Measurements from ENCODE around the gene BBX.

The BBX gene

GRCh38 chr3:107643038-107643883 lies 120.5 kb downstream of the BBX start:
- in situ Hi-C loops (cut with MboI; ENCODE audit: low sequenced_read_pairs): no loop called here

- in situ Hi-C loops (cut with MboI; ENCODE audit: low sequenced_read_pairs): no loop called here
These were observed 121.9 kb downstream of the BBX start for GRCh38 chr3:107644631-107645030.

- in situ Hi-C loops (cut with MboI; ENCODE audit: low sequenced_read_pairs): no loop called here
These were observed 128.0 kb downstream of the BBX start for GRCh38 chr3:107650788-107651187.

GRCh38 chr3:107651782-107652181 lies 129.0 kb downstream of the BBX start:
- in situ Hi-C loops (cut with MboI; ENCODE audit: low sequenced_read_pairs): no loop called here

- in situ Hi-C loops (cut with MboI; ENCODE audit: low sequenced_read_pairs): no loop called here
These were observed 131.5 kb downstream of the BBX start for GRCh38 chr3:107654218-107654617.

- in situ Hi-C loops (cut with MboI; ENCODE audit: low sequenced_read_pairs): no loop called here
These were observed 135.2 kb downstream of the BBX start for GRCh38 chr3:107657971-107658370.

- in situ Hi-C loops (cut with MboI; ENCODE audit: low sequenced_read_pairs): no loop called here
These were observed 137.7 kb downstream of the BBX start for GRCh38 chr3:107660306-107660976.

GRCh38 chr3:107661447-107662123 lies 138.8 kb downstream of the BBX start:
- in situ Hi-C loops (cut with MboI; ENCODE audit: low sequenced_read_pairs): no loop called here

- in situ Hi-C loops (cut with MboI; ENCODE audit: low sequenced_read_pairs): no loop called here
These were observed 139.4 kb downstream of the BBX start for GRCh38 chr3:107662124-107662507.

- in situ Hi-C loops (cut with MboI; ENCODE audit: low sequenced_read_pairs): no loop called here
These were observed 139.8 kb downstream of the BBX start for GRCh38 chr3:107662586-107662985.

- in situ Hi-C loops (cut with MboI; ENCODE audit: low sequenced_read_pairs): no loop called here
These were observed 140.5 kb downstream of the BBX start for GRCh38 chr3:107663266-107663665.

GRCh38 chr3:107664614-107665013 lies 141.9 kb downstream of the BBX start:
- in situ Hi-C loops (cut with MboI; ENCODE audit: low sequenced_read_pairs): no loop called here

GRCh38 chr3:107665351-107665750 lies 142.6 kb downstream of the BBX start:
- in situ Hi-C loops (cut with MboI; ENCODE audit: low sequenced_read_pairs): no loop called here

- in situ Hi-C loops (cut with MboI; ENCODE audit: low sequenced_read_pairs): no loop called here
These were observed 144.1 kb downstream of the BBX start for GRCh38 chr3:107666853-107667252.

GRCh38 chr3:107668416-107668815 lies 145.7 kb downstream of the BBX start:
- in situ Hi-C loops (cut with MboI; ENCODE audit: low sequenced_read_pairs): no loop called here

GRCh38 chr3:107668963-107669362 lies 146.2 kb downstream of the BBX start:
- in situ Hi-C loops (cut with MboI; ENCODE audit: low sequenced_read_pairs): no loop called here

- in situ Hi-C loops (cut with MboI; ENCODE audit: low sequenced_read_pairs): no loop called here
These were observed 146.9 kb downstream of the BBX start for GRCh38 chr3:107669669-107670068.

- in situ Hi-C loops (cut with MboI; ENCODE audit: low sequenced_read_pairs): no loop called here
These were observed 148.2 kb downstream of the BBX start for GRCh38 chr3:107670986-107671385.

GRCh38 chr3:107674371-107674770 lies 151.6 kb downstream of the BBX start:
- in situ Hi-C loops (cut with MboI; ENCODE audit: low sequenced_read_pairs): no loop called here

- in situ Hi-C loops (cut with MboI; ENCODE audit: low sequenced_read_pairs): no loop called here
These were observed 152.6 kb downstream of the BBX start for GRCh38 chr3:107675233-107675900.

Data from HL-60/S4 treated with phorbol 12-myristate 13-acetate at 8.2 ng/mL for 4 days and 3 days (cell line).